ENCODE data around the gene RPL5.

DNA sequence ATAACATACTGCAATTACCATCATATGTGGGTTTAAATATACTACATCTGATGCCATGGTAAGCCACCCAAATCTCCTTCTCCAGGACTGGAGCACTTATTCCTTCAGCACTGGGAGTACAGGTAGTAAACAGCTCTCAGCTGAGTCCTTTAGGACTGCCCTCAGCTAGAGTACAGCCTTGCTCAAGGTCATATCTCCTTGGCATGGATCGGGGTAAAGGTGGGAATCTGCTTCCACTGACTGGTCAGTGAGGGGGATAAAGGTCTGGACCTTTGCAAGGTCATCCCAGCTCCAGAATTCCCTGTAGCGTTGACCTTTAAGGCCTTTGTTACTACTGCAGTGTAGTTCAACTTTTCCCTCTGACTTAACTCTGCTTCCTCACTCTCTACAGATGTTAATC lies 38.8 kb downstream of the RPL5 start:
- TF ChIP-seq CTCF (IDR thresholded peaks at IDR 0.05) (no peak), POLR2A (IDR thresholded peaks at IDR 0.05) (no peak)
